Left renal pelvis (tissue), 4 donors: Measurements from ENCODE around the gene CDK14. TPM values are rescaled to one million over a fixed set of nuclear protein-coding genes. Genes with fewer than 3 reads are reported as not detected.
"Not testable (repeated sequence)": the region's sequence is repeated elsewhere in the genome, so short reads cannot be mapped to it uniquely, and the experiment has no call there.

Experiments used
- DNase-seq, 4 donors: peaks; one replicate each; pipeline ENCODE4 v3.0.0-alpha.2; 2013; ENCODE audit warnings: low read depth in 4 of 4, low spot score in 3 of 4
- polyA plus RNA-seq, 4 donors: library from polyadenylated mRNA; unstranded; fragments of 120-200 nt; gene quantifications; one replicate each; pipeline ENCODE4 v1.2.1, GENCODE V29; 2013; ENCODE audit not compliant: insufficient read length in 4 of 4

CDK14 gene
- polyA plus RNA-seq, 4 donors: 28.6 to 44.2 (median 36.4) TPM

GRCh38 chr7:90876701-90877100, 280.6 kb downstream of the CDK14 start:
- no peak for DNase-seq

GRCh38 chr7:90877201-90877600, 281.1 kb downstream of the CDK14 start:
- no peak for DNase-seq

GRCh38 chr7:90879924-90880323, 283.8 kb downstream of the CDK14 start:
- no peak for DNase-seq

GRCh38 chr7:90886416-90886815, 290.3 kb downstream of the CDK14 start:
- DNase-seq: no peak

GRCh38 chr7:90889210-90889609, 293.1 kb downstream of the CDK14 start:
- DNase-seq: no peak

- no peak for DNase-seq
Measured at GRCh38 chr7:90889644-90890043, 293.5 kb downstream of the CDK14 start.

- no peak for DNase-seq
Measured at GRCh38 chr7:90891529-90891928, 295.4 kb downstream of the CDK14 start.

- no peak for DNase-seq
Measured at GRCh38 chr7:90892213-90892612, 296.1 kb downstream of the CDK14 start.

- DNase-seq: no peak
Measured at GRCh38 chr7:90894122-90894521, 298.0 kb downstream of the CDK14 start.

- no peak for DNase-seq
Measured at GRCh38 chr7:90896458-90896857, 300.3 kb downstream of the CDK14 start.

- no peak for DNase-seq
Measured at GRCh38 chr7:90897961-90898469, 301.9 kb downstream of the CDK14 start.

- DNase-seq: no peak
Measured at GRCh38 chr7:90900628-90901356, 304.7 kb downstream of the CDK14 start.

- no peak for DNase-seq
Measured at GRCh38 chr7:90903841-90904240, 307.7 kb downstream of the CDK14 start.

- no peak for DNase-seq
Measured at GRCh38 chr7:90910136-90910535, 314.0 kb downstream of the CDK14 start.

- no peak for DNase-seq
Measured at GRCh38 chr7:90916319-90916718, 320.2 kb downstream of the CDK14 start.

GRCh38 chr7:90917539-90917938, 321.4 kb downstream of the CDK14 start:
- no peak for DNase-seq

- no peak for DNase-seq
Measured at GRCh38 chr7:90918303-90918702, 322.2 kb downstream of the CDK14 start.

- no peak for DNase-seq
Measured at GRCh38 chr7:90919816-90920215, 323.7 kb downstream of the CDK14 start.

GRCh38 chr7:90920336-90920735, 324.2 kb downstream of the CDK14 start:
- DNase-seq: no peak

GRCh38 chr7:90923541-90923997, 327.4 kb downstream of the CDK14 start:
- DNase-seq: no peak

GRCh38 chr7:90928700-90929424, 332.7 kb downstream of the CDK14 start:
- DNase-seq: not testable (repeated sequence)
